Kidney (tissue), 14 donors: ENCODE measurements around the gene CYSTM1. TPM values are rescaled to one million over a fixed set of nuclear protein-coding genes. Genes with fewer than 3 reads are reported as not detected.

Experiments used
- DNase-seq, 5 donors: peaks; one replicate each; pipeline ENCODE4 v3.0.0-alpha.2; 2013 to 2020
- FAIRE-seq: peaks from 2 replicates; lab custom pipeline; 2012; peaks lifted over from hg19 to GRCh38; lab: Jason Lieb, UNC
- H3K27ac ChIP-seq, 2 donors: one replicate each; pipeline ENCODE4 v1.7.0; 2013; ENCODE audit warnings: low read depth in 2 of 2, low read length in 2 of 2, inconsistent platforms in 1 of 2
- H3K27me3 ChIP-seq: one replicate; pipeline ENCODE4 v1.7.1; 2013; ENCODE audit warnings: low read length, inconsistent platforms; ENCODE audit not compliant: control insufficient read depth, insufficient read depth
- H3K36me3 ChIP-seq, 3 donors: one replicate each; pipeline versions ENCODE4 v1.7.0 to v1.7.1; 2013; ENCODE audit warnings: low read length in 3 of 3, control low read depth in 1 of 3, inconsistent platforms in 1 of 3; ENCODE audit not compliant: insufficient read depth in 3 of 3, control insufficient read depth in 2 of 3
- H3K4me1 ChIP-seq, 3 donors: one replicate each; pipeline versions ENCODE4 v1.7.0 to v1.7.1; 2013; ENCODE audit warnings: low read length in 3 of 3, inconsistent platforms in 1 of 3, low read depth in 1 of 3; ENCODE audit not compliant: control insufficient read depth in 2 of 3, insufficient read depth in 2 of 3
- H3K4me3 ChIP-seq, 3 donors: one replicate each; pipeline versions ENCODE4 v1.7.0 to v1.8.1; 2013; ENCODE audit warnings: low read length in 3 of 3, control low read depth in 1 of 3, inconsistent platforms in 1 of 3
- H3K9ac ChIP-seq, 3 donors: one replicate each; pipeline versions ENCODE4 v1.7.0 to v1.7.1; 2013; ENCODE audit warnings: low read length in 3 of 3, control low read depth in 1 of 3, inconsistent platforms in 1 of 3
- H3K9me3 ChIP-seq, 3 donors: one replicate each; pipeline versions ENCODE4 v1.7.0 to v1.7.1; 2013; ENCODE audit warnings: low read length in 3 of 3, control low read depth in 1 of 3, inconsistent platforms in 1 of 3; ENCODE audit not compliant: control insufficient read depth in 2 of 3, insufficient read depth in 1 of 3
- intact Hi-C: fragments of 100-400 bp; cut with DNase I; formaldehyde crosslinking; loops from one replicate; pipeline ENCODE4 v1.11.1; 2022
- polyA plus RNA-seq: library from polyadenylated mRNA; stranded (reverse); fragments of 350-450 nt; fragmentation: Illumina TruSeq; extraction: RNeasy Lipid Tissue Mini Kit (QIAGEN cat#74804); gene quantifications from one replicate; pipeline ENCODE4 v1.2.3, GENCODE V29; 2014; ENCODE audit warnings: low read depth, low replicate concordance; ENCODE audit not compliant: insufficient read depth
- total RNA-seq: library from RNA; stranded (reverse); fragmentation: NEBNext Ultra II Directional; extraction: Animal tissue kit (Norgen Biotek cat#: 25700); gene quantifications from one replicate; pipeline ENCODE4 v1.2.1, GENCODE V29; 2021
- TF ChIP-seq, protein P1 (sequence below): IDR thresholded peaks from 3 replicates; pipeline ENCODE4 v1.5.1; 2012; ENCODE audit warnings: mild to moderate bottlenecking, moderate library complexity, borderline replicate concordance; ENCODE audit not compliant: insufficient read depth; ENCODE audit errors: extremely low read depth
- donor health status: control.
- donor health status: control.
- donor health status: control.
- donor health status: control.
- donor health status: control.
- donor health status: DM: yes; HTN: yes; CAD: no.
- donor health status: Normal renal cell carcinoma (clear cell type).

The CYSTM1 gene
- total and polyA plus RNA-seq, 2 donors from 2014 or later: 157 to 485 TPM

GRCh38 chr5:140207250-140207964 lies 32.4 kb downstream of the CYSTM1 start:
- intact Hi-C loops: no loop called here
- Histone ChIP-seq H3K9ac (no peak overlapping the region), H3K9me3 (no peaks in the 10 kb centered on the region), H3K36me3 (peaks cover 0 to 6% (median 2%) of the 10 kb centered on the region in 3 donors), H3K27me3 (no peaks in the 10 kb centered on the region), H3K4me3 (no peak overlapping the region), H3K27ac (peak overlapping the region; percentile 8 to 36), H3K4me1 (peaks cover 0 to 32% (median 15%) of the 10 kb centered on the region in 3 donors)
- DNase-seq: peak in 2 of 5 donors; percentile 47 to 53
- TF ChIP-seq, protein P1, sequence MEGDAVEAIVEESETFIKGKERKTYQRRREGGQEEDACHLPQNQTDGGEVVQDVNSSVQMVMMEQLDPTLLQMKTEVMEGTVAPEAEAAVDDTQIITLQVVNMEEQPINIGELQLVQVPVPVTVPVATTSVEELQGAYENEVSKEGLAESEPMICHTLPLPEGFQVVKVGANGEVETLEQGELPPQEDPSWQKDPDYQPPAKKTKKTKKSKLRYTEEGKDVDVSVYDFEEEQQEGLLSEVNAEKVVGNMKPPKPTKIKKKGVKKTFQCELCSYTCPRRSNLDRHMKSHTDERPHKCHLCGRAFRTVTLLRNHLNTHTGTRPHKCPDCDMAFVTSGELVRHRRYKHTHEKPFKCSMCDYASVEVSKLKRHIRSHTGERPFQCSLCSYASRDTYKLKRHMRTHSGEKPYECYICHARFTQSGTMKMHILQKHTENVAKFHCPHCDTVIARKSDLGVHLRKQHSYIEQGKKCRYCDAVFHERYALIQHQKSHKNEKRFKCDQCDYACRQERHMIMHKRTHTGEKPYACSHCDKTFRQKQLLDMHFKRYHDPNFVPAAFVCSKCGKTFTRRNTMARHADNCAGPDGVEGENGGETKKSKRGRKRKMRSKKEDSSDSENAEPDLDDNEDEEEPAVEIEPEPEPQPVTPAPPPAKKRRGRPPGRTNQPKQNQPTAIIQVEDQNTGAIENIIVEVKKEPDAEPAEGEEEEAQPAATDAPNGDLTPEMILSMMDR: no peak
- no peak for FAIRE-seq

DNA sequence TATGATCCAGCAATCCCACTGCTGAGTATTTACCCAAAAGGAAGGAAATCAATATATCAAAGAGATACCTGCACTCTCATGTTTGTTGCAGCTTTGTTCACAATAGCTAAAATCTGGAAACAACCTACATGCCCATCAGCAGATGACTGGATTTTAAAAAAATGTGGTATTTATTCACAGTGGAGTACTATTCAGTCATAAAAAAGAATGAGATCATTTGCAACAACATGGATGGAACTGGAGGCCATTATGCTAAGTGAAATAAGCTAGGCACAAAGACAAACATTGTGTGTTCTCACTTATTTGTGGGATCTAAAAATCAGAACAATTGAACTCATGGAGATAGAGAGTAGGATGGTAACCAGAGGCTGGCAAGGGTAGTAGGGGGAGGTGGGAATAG lies 33.1 kb downstream of the CYSTM1 start:
- FAIRE-seq (no peak), DNase-seq (no peak)
- no peak overlapping the region for H3K4me3 ChIP-seq
- H3K9me3 ChIP-seq: no peaks in the 10 kb centered on the region
- H3K27me3 ChIP-seq: no peaks in the 10 kb centered on the region
- peak overlapping the region in 1 of 2 donors; percentile 18 for H3K27ac ChIP-seq
- TF ChIP-seq, protein P1: no peak
- H3K4me1 ChIP-seq: peaks cover 0 to 32% (median 15%) of the 10 kb centered on the region in 3 donors
- H3K36me3 ChIP-seq: peaks cover 0 to 6% (median 2%) of the 10 kb centered on the region in 3 donors
- no peak overlapping the region for H3K9ac ChIP-seq
- intact Hi-C loops: no loop called here

DNA sequence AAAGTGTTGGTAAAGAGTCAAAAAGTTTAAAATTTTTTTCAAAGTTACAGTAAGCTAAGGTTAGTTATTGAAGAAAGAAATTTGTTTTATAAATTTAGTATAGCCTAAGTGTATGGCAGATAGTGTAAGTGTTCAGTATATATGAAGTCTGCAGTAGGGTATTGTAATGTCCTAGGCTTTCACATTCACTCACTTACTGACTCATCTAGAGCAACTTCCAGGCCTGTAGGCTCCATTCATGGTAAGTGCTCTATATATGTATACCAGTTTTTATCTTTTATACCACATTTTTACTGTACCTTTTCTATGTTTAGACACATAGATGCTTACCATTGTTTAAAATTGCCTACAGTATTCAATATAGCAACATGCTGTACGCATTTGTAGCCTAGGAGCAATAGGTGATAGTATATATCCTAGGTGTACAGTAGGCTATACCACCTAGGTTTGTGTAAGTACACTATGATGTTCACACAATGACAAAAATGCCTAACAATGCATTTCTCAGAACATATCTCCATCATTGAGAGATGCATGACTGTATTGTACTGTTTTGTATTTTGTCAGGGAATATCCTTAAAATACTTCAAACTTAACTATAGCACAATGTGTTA lies 38.5 kb downstream of the CYSTM1 start:
- TF ChIP-seq, protein P1: no peak
- FAIRE-seq (no peak), DNase-seq (no peak)
- Histone ChIP-seq H3K9me3 (no peaks in the 10 kb centered on the region), H3K4me3 (no peak overlapping the region), H3K27ac (no peak overlapping the region), H3K4me1 (peaks cover 0 to 39% (median 25%) of the 10 kb centered on the region in 3 donors), H3K9ac (no peak overlapping the region), H3K36me3 (no peaks in the 10 kb centered on the region), H3K27me3 (no peaks in the 10 kb centered on the region)
- intact Hi-C loops: no loop called here
